Measurements from ENCODE around the gene RO60. TPM values are rescaled to one million over a fixed set of nuclear protein-coding genes. Genes with fewer than 3 reads are reported as not detected.

The RO60 gene
- total and polyA plus RNA-seq, 9 donors: 11.0 to 114 (median 97.1) TPM

DNA sequence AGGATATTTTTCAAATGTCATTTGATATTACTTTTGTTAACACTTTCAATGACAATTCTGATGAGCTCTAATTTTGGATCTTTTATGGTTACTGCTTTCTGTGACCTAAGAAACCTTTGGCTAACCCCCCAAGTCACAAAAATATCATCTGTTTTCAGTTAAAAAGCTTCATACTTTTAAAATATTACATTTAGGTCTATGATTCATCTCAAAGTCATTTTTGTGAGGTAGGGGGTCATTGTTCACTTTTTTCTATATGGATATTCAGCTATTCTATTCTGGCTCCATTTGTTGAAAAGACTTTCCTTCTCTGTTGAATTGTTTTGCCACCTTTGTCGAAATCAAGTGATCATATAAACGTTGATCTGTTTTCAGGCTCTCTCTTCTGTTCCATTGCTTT is 45.0 kb upstream of the RO60 start:
- intact Hi-C loops (cut with DNase I): loop anchor here in 3 of 4 donors (5.0 to 10.0 kb wide), 3 partner anchors 200 to 540 kb away; no protein-coding TSS in a partner anchor
- DNase-seq: no peak
- no peak overlapping the region for H3K4me3 ChIP-seq
- H3K4me1 ChIP-seq (ENCODE audit: insufficient read depth): peaks cover 1% of the 10 kb centered on the region
- no peak overlapping the region for H3K27ac ChIP-seq
- H3K36me3 ChIP-seq: no peaks in the 10 kb centered on the region
- TF ChIP-seq EP300 (IDR thresholded peaks at IDR 0.05) (no peak), POLR2A (IDR thresholded peaks at IDR 0.05) (no peak)
- TF ChIP-seq, protein P1, sequence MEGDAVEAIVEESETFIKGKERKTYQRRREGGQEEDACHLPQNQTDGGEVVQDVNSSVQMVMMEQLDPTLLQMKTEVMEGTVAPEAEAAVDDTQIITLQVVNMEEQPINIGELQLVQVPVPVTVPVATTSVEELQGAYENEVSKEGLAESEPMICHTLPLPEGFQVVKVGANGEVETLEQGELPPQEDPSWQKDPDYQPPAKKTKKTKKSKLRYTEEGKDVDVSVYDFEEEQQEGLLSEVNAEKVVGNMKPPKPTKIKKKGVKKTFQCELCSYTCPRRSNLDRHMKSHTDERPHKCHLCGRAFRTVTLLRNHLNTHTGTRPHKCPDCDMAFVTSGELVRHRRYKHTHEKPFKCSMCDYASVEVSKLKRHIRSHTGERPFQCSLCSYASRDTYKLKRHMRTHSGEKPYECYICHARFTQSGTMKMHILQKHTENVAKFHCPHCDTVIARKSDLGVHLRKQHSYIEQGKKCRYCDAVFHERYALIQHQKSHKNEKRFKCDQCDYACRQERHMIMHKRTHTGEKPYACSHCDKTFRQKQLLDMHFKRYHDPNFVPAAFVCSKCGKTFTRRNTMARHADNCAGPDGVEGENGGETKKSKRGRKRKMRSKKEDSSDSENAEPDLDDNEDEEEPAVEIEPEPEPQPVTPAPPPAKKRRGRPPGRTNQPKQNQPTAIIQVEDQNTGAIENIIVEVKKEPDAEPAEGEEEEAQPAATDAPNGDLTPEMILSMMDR (IDR thresholded peaks at IDR 0.05): no peak
- 78 to 82% (median 79%) methylated on average over 2 of the region's 2 CpGs for WGBS, 3 donors
- H3K9me3 ChIP-seq: no peaks in the 10 kb centered on the region
- H3K27me3 ChIP-seq: no peaks in the 10 kb centered on the region

DNA sequence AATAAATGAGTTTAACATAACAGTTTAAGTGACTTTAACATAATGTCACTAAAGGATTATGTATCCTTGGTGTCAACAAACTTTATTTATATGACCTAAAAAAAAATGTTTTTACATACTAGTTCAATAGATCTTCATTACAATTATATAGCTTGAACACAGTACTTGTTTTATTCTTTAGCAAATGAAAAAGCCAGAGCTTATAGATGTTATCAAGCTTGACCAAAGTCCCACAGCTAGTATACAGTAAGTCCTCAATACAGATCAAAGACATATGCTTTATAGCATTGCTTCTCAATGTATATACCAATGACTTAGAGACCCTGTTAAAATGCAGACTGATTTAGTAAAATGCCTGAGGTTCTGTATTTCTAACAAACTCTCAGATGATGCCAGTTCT is 42.6 kb upstream of the RO60 start:
- H3K9me3 ChIP-seq: no peaks in the 10 kb centered on the region
- intact Hi-C loops (cut with DNase I): loop anchor here in 2 of 4 donors (10.0 kb wide), 2 partner anchors 202 to 542 kb away; no protein-coding TSS in a partner anchor
- peaks cover 1% of the 10 kb centered on the region for H3K4me1 ChIP-seq (ENCODE audit: insufficient read depth)
- no peak for DNase-seq
- H3K27ac ChIP-seq: no peak overlapping the region
- no peaks in the 10 kb centered on the region for H3K36me3 ChIP-seq
- no peaks in the 10 kb centered on the region for H3K27me3 ChIP-seq
- H3K4me3 ChIP-seq: no peak overlapping the region
- no peak for TF ChIP-seq POLR2A (IDR thresholded peaks at IDR 0.05)

DNA sequence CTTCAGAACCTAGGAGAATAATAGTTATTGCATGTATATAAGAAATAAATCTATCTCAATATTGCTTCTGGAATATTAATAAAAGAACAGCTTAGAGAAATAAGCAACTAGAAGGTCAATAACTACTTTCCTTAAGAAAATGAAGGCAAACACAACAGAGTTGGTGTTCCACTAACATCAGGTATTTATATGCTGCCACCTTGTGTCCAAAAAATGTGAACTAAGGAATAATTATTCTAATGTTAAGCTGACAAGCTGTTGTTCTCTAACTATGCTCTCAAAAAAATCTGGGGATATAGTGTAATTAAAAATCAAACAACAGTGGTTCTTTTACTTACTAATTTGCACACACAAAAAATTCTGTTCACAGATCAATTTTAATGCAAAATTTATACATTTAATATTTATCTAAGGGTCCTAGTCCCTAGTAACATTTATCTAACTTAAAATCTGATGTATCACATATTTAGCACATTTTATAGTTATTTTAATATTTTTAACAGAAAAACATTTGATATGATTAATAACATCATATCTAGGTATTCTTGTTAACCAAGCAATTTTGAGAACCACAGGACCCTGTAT is 39.9 kb upstream of the RO60 start:
- H3K36me3 ChIP-seq: no peaks in the 10 kb centered on the region
- DNase-seq: no peak

DNA sequence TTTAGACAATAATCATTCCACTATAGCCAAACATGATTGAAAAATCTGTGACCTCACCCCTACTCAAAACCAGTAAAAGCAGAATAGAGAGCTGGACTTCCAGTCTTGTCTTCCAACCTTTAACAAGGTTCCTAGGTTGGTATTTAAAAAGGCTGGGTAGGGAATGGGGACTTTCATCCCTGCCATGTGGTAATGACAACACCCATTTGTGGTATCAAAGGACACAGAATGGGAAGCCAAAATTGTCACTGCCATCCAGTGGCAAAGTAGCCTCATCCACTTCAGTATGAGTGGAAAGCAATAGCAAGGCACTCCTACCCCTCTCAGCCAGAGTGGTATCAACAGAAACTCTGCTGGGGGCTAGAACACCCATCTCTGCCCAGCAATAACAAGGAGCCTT is 34.2 kb upstream of the RO60 start:
- no peak overlapping the region for H3K27ac ChIP-seq
- no peaks in the 10 kb centered on the region for H3K27me3 ChIP-seq
- intact Hi-C loops (cut with DNase I): no loop called here

More for the DNA sequence above, 39.9 kb upstream of the RO60 start:
- Histone ChIP-seq H3K4me1 (ENCODE audit: insufficient read depth) (no peaks in the 10 kb centered on the region), H3K9me3 (no peaks in the 10 kb centered on the region), H3K4me3 (no peak overlapping the region), H3K27ac (no peak overlapping the region), H3K27me3 (no peaks in the 10 kb centered on the region)
- intact Hi-C loops (cut with DNase I): loop anchor here (5.0 to 10.0 kb wide), 4 partner anchors 205 to 547 kb away; no protein-coding TSS in a partner anchor
- TF ChIP-seq, protein P1 (IDR thresholded peaks at IDR 0.05): peak; percentile 14 to 43 (median 40)
- TF ChIP-seq EP300 (IDR thresholded peaks at IDR 0.05): no peak

DNA sequence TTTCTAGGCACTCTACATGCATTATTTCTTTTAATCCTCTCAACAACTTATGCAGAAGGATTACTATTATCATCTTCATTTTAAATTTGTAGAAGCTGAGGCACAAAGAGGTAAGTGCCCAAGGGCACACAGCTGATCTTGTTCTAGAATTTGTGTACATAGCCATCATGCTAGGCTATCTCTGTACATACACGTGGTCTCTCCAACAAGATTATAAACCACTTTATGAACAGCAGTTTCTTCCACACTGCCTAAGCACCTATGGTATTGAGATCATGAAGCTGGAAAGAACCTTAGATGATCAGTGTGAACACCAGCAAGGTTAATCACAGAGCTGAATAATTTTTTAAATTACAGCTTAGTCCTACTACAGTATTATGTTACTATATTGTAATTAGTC is 29.1 kb upstream of the RO60 start:
- no peak for TF ChIP-seq EP300 (IDR thresholded peaks at IDR 0.05)
- TF ChIP-seq, protein P1 (IDR thresholded peaks at IDR 0.05): no peak
- no peak for TF ChIP-seq POLR2A (IDR thresholded peaks at IDR 0.05)
- Histone ChIP-seq H3K4me1 (ENCODE audit: insufficient read depth) (no peaks in the 10 kb centered on the region), H3K27me3 (no peaks in the 10 kb centered on the region), H3K9me3 (no peaks in the 10 kb centered on the region), H3K4me3 (no peak overlapping the region), H3K36me3 (no peaks in the 10 kb centered on the region), H3K27ac (no peak overlapping the region)
- 73 to 79% (median 75%) methylated on average over 1 of the region's 1 CpG for WGBS, 3 donors
- intact Hi-C loops (cut with DNase I): no loop called here
- no peak for DNase-seq

More for the DNA sequence above, 34.2 kb upstream of the RO60 start:
- DNase-seq: no peak
- Histone ChIP-seq H3K4me3 (no peak overlapping the region), H3K36me3 (no peaks in the 10 kb centered on the region), H3K9me3 (no peaks in the 10 kb centered on the region), H3K4me1 (ENCODE audit: insufficient read depth) (no peaks in the 10 kb centered on the region)
- no peak for TF ChIP-seq EP300 (IDR thresholded peaks at IDR 0.05)
- TF ChIP-seq POLR2A (IDR thresholded peaks at IDR 0.05): no peak
- TF ChIP-seq, protein P1 (IDR thresholded peaks at IDR 0.05): no peak
